Measurements from ENCODE around the gene PARD3.
"Not testable (repeated sequence)": the region's sequence is repeated elsewhere in the genome, so short reads cannot be mapped to it uniquely, and the experiment has no call there.

Gene PARD3

GRCh38 chr10:34464591-34464990 is 350.5 kb downstream of the PARD3 start:
- DNase-seq (ENCODE audit: low spot score): no peak

- DNase-seq (ENCODE audit: low spot score): no peak
Observed at GRCh38 chr10:34464000-34464399, 351.1 kb downstream of the PARD3 start.

GRCh38 chr10:34462993-34463392 is 352.1 kb downstream of the PARD3 start:
- no peak for DNase-seq (ENCODE audit: low spot score)

GRCh38 chr10:34462056-34462455 is 353.0 kb downstream of the PARD3 start:
- no peak for DNase-seq (ENCODE audit: low spot score)

GRCh38 chr10:34454590-34455261 is 360.4 kb downstream of the PARD3 start:
- no peak for DNase-seq (ENCODE audit: low spot score)

GRCh38 chr10:34449836-34450235 is 365.3 kb downstream of the PARD3 start:
- no peak for DNase-seq (ENCODE audit: low spot score)

GRCh38 chr10:34446049-34446448 is 369.0 kb downstream of the PARD3 start:
- no peak for DNase-seq (ENCODE audit: low spot score)

- DNase-seq (ENCODE audit: low spot score): no peak
Observed at GRCh38 chr10:34444223-34445183, 370.6 kb downstream of the PARD3 start.

GRCh38 chr10:34439386-34439785 is 375.7 kb downstream of the PARD3 start:
- DNase-seq (ENCODE audit: low spot score): not testable (repeated sequence)

GRCh38 chr10:34438741-34439140 is 376.4 kb downstream of the PARD3 start:
- no peak for DNase-seq (ENCODE audit: low spot score)

GRCh38 chr10:34437906-34438305 is 377.2 kb downstream of the PARD3 start:
- no peak for DNase-seq (ENCODE audit: low spot score)

- no peak for DNase-seq (ENCODE audit: low spot score)
Observed at GRCh38 chr10:34434119-34434594, 380.9 kb downstream of the PARD3 start.

GRCh38 chr10:34433241-34434076 is 381.6 kb downstream of the PARD3 start:
- DNase-seq (ENCODE audit: low spot score): no peak

GRCh38 chr10:34432589-34432988 is 382.5 kb downstream of the PARD3 start:
- no peak for DNase-seq (ENCODE audit: low spot score)

- DNase-seq (ENCODE audit: low spot score): no peak
Observed at GRCh38 chr10:34430685-34431084, 384.4 kb downstream of the PARD3 start.

- DNase-seq (ENCODE audit: low spot score): no peak
Observed at GRCh38 chr10:34428501-34428900, 386.6 kb downstream of the PARD3 start.

GRCh38 chr10:34427911-34428216 is 387.2 kb downstream of the PARD3 start:
- no peak for DNase-seq (ENCODE audit: low spot score)

- DNase-seq (ENCODE audit: low spot score): not testable (repeated sequence)
Observed at GRCh38 chr10:34427158-34427910, 387.8 kb downstream of the PARD3 start.

GRCh38 chr10:34426538-34427157 is 388.4 kb downstream of the PARD3 start:
- DNase-seq (ENCODE audit: low spot score): not testable (repeated sequence)

GRCh38 chr10:34426041-34426440 is 389.1 kb downstream of the PARD3 start:
- DNase-seq (ENCODE audit: low spot score): no peak

All from pons (tissue), 1 donor.